ENCODE results near the gene RPTOR.

The RPTOR gene

GRCh38 chr17:80952291-80952690 is 407.7 kb downstream of the RPTOR start:
- TF ChIP-seq CTCF (IDR thresholded peaks at IDR 0.05; ENCODE audit: control insufficient read depth, extremely low read depth, insufficient read depth) = no peak
- H3K4me3 ChIP-seq (ENCODE audit: low read depth, low read length) = no peak overlapping the region
- no peak for DNase-seq (ENCODE audit: low read depth)

DNA sequence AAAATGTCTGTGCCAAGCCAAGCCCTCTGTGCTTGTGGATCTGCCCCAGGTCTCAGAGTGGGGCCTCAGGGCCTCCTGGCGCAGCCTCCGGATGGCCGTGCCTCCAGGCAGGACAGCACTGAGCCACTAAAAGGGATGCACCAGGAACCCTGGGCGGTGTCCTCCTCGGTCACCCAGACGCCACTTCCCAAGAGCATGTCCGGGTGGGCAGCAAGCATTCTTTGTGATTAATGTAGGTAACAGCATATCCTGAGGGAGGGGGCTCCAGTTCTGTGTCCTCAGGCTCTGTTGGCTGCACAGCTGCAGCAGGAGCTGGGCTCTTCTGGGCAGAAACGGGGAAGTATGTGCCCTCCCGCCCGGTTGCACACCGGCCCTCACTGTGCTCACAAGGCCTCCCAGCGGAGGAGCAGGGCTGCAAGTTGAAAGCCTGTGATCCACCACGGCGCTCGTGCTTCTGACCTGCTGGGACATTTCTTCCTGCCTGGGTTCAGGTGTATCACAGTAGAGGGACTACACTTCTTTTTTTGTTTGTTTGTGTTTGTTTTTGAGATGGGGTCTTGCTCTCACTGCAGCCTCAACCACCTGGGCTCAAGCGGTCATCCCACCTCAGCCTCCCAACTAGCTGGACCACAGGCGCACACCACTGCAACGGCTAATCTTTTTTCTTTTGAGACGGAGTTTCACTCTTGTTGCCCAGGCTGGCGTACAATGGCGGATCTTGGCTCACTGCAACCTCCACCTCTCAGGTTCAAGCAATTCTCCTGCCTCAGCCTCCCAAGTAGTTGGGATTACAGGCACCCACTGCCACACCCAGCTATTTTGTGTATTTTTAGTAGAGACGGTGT is 409.1 kb downstream of the RPTOR start:
- DNase-seq (ENCODE audit: low read depth) = no peak
- H3K4me3 ChIP-seq (ENCODE audit: low read depth, low read length) = no peak overlapping the region
- TF ChIP-seq CTCF (IDR thresholded peaks at IDR 0.05; ENCODE audit: control insufficient read depth, extremely low read depth, insufficient read depth) = no peak

DNA sequence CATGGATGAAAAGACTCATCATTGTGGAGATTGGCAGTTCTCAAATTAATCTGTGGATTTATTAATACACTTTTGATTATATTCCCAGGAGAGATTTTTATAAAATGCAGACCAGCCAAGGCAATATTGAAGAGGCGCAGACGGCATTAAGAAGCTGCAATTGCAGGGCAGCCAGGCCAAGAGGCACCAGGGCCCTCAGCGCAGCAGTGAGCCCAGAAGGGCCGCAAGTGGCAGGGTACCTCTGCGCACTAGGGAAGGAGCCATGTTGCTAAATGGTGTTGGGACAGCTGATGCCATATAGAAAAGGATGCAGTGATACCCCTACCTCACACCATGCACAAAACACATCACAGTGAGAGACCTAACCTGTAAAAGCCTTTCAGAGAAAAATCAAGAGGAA is 410.4 kb downstream of the RPTOR start:
- H3K4me3 ChIP-seq (ENCODE audit: low read depth, low read length) = no peak overlapping the region
- no peak for TF ChIP-seq CTCF (IDR thresholded peaks at IDR 0.05; ENCODE audit: control insufficient read depth, extremely low read depth, insufficient read depth)
- no peak for DNase-seq (ENCODE audit: low read depth)

GRCh38 chr17:80955671-80956280 is 411.1 kb downstream of the RPTOR start:
- no peak for DNase-seq (ENCODE audit: low read depth)
- no peak for TF ChIP-seq CTCF (IDR thresholded peaks at IDR 0.05; ENCODE audit: control insufficient read depth, extremely low read depth, insufficient read depth)
- H3K4me3 ChIP-seq (ENCODE audit: low read depth, low read length) = no peak overlapping the region

DNA sequence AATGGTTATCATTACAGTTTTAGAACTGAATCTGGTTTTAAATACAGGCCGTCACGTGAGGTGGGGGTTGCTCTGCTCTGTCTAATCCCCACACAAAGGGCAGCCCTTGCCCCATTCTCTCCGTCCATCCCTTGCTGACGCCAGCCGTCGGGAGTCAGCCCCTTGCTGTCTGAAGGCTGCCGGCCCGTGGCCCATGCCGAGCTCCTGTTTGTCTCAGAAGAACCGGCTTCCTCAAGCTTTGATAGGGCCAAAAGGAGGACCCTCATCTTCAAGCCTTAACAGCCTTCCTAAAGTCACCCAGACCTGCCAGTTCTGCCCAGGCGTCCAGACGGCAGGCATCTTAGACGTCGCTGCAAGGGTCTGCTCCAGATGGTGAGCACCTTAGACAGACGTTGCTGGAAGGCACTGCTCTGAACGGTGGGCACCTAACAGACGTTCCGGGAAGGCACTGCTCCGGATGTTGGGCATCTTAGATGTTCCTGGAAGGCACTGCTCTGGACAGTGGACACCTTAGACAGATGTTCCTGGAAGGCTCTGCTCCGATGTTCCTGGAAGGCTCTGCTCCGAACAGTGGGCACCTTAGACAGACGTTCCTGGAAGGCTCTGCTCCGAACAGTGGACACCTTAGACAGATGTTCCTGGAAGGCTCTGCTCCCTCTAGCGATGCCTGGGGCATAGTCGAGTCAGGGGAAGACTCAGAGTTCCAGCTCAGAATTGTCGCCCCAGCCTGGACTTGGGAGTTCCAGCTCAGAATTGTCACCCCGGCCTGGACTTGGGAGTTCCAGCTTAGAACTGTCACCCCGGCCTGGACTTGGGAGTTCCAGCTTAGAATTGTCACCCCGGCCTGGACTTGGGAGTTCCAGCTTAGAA is 411.9 kb downstream of the RPTOR start:
- H3K4me3 ChIP-seq (ENCODE audit: low read depth, low read length) = no peak overlapping the region
- no peak for DNase-seq (ENCODE audit: low read depth)
- no peak for TF ChIP-seq CTCF (IDR thresholded peaks at IDR 0.05; ENCODE audit: control insufficient read depth, extremely low read depth, insufficient read depth)

DNA sequence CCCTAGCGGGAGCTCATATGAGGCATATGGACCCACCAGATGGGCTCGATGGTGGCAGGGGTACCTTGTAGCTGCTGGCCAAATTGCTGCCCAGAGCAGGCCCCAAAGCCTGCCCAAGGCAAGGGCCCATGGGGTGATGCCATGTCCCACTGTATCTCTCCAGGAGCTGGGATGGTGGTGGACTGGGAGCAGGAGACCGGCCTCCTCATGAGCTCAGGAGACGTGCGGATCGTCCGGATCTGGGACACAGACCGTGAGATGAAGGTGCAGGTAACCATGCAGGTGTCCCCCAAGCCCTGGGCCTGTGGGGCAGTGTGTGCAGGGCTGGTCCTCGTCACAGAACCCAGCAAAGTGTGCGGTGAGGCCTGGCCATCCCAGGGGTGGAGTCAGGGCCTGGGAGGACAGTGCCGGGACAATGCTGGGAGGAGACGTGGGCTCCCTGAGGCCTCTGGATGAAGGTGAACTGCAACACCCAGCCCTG is 412.9 kb downstream of the RPTOR start:
- TF ChIP-seq CTCF (IDR thresholded peaks at IDR 0.05; ENCODE audit: control insufficient read depth, extremely low read depth, insufficient read depth) = no peak
- H3K4me3 ChIP-seq (ENCODE audit: low read depth, low read length) = no peak overlapping the region
- no peak for DNase-seq (ENCODE audit: low read depth)

Measured in LNCaP clone FGC (cell line).